ENCODE data around the gene OR6B1.

DNA sequence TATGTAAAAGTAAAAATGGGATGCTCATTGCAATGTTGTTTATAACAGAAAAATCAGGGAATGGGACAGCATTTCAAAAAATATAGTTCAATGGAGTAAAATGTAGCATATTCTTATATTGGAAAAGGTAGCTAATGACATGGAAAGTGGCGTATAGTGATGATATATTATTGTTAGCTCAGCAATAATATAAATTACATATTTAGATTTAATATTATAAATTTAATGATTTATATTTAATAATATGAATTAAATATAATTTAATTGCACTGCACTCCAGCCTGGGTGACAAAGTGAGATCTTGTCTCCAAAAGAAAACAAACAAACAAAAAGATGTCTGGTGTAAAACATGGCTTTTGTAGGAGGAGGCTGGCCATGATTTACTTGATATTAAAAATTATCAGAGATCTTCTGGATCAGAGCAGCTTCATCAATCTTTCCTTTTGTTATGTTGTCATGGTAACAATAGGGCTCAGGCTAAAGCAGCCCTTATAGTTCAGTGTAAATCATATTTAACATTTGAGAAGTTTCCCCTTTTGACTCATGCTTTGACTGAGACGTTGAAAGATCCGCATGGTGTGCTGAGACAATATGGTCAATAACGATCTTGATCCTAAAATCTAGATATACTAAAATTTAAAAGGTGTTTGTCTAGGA lies 23.2 kb downstream of the OR6B1 start:
- no peak for TF ChIP-seq CTCF (conservative IDR thresholded peaks at IDR 0.05; ENCODE audit: low read length)
- TF ChIP-seq EZH2phosphoT487 (IDR thresholded peaks at IDR 0.05; ENCODE audit: borderline replicate concordance), result no peak
